Trophoblast cell (in vitro differentiated cells and primary cell): ENCODE data around the gene FHOD3.

ENCODE experiments used
- DNase-seq, 2 donors: peaks; one replicate each; pipeline ENCODE4 v3.0.0-alpha.2; 2016
- H2AFZ ChIP-seq: 2 replicates; pipeline ENCODE4 v1.6.1; 2013; ENCODE audit warnings: low read length, moderate library complexity, mild to moderate bottlenecking; ENCODE audit not compliant: insufficient read depth, poor library complexity
- H2AK5ac ChIP-seq: 2 replicates; pipeline ENCODE4 v1.6.1; 2013; ENCODE audit warnings: mild to moderate bottlenecking, low read length
- H2BK120ac ChIP-seq: 2 replicates; pipeline ENCODE4 v1.6.1; 2013; ENCODE audit warnings: low read length, mild to moderate bottlenecking, moderate library complexity; ENCODE audit not compliant: insufficient read depth, poor library complexity
- H2BK12ac ChIP-seq: 2 replicates; pipeline ENCODE4 v1.6.1; 2013; ENCODE audit warnings: mild to moderate bottlenecking, low read length, moderate library complexity
- H2BK5ac ChIP-seq: 2 replicates; pipeline ENCODE4 v1.6.1; 2013; ENCODE audit warnings: low read length, low read depth, moderate library complexity, mild to moderate bottlenecking; ENCODE audit not compliant: poor library complexity
- H3K14ac ChIP-seq: 2 replicates; pipeline ENCODE4 v1.6.1; 2013; ENCODE audit warnings: mild to moderate bottlenecking, low read length
- H3K18ac ChIP-seq: 2 replicates; pipeline ENCODE4 v1.6.1; 2013; ENCODE audit warnings: mild to moderate bottlenecking, low read length
- H3K23ac ChIP-seq: 2 replicates; pipeline ENCODE4 v1.6.1; 2013; ENCODE audit warnings: low read length
- H3K27ac ChIP-seq: 2 replicates; pipeline ENCODE4 v1.5.1; 2013; ENCODE audit warnings: low read depth, mild to moderate bottlenecking, inconsistent platforms, low read length, moderate library complexity
- H3K27me3 ChIP-seq: 2 replicates; pipeline ENCODE4 v1.6.1; 2013; ENCODE audit warnings: inconsistent platforms, mild to moderate bottlenecking, low read length, moderate library complexity; ENCODE audit not compliant: insufficient read depth
- H3K36me3 ChIP-seq, 2 experiments: 1 replicate in 1 of 2; 2 replicates in 1 of 2; pipeline ENCODE4 v1.6.1; 2013; ENCODE audit warnings: low read length in 2 of 2, mild to moderate bottlenecking in 2 of 2, moderate library complexity in 1 of 2; ENCODE audit not compliant: insufficient read depth in 2 of 2, control insufficient read depth in 1 of 2
- H3K4ac ChIP-seq: 2 replicates; pipeline ENCODE4 v1.6.1; 2013; ENCODE audit warnings: low read depth, mild to moderate bottlenecking, low read length, moderate library complexity
- H3K4me1 ChIP-seq, 2 experiments: 1 replicate in 1 of 2; 2 replicates in 1 of 2; pipeline ENCODE4 v1.6.1; 2013; ENCODE audit warnings: low read length in 2 of 2, mild to moderate bottlenecking in 2 of 2, moderate library complexity in 1 of 2; ENCODE audit not compliant: insufficient read depth in 2 of 2, control insufficient read depth in 1 of 2
- H3K4me2 ChIP-seq: 2 replicates; pipeline ENCODE4 v1.6.1; 2013; ENCODE audit warnings: inconsistent platforms, mild to moderate bottlenecking, low read length, moderate library complexity
- H3K4me3 ChIP-seq: 2 replicates; pipeline ENCODE4 v1.5.1; 2013; ENCODE audit warnings: mild to moderate bottlenecking, low read depth, low read length, inconsistent platforms
- H3K79me1 ChIP-seq: one replicate; pipeline ENCODE4 v1.6.1; 2013; ENCODE audit warnings: low read length
- H3K79me2 ChIP-seq: 2 replicates; pipeline ENCODE4 v1.6.1; 2013; ENCODE audit warnings: low read length, mild to moderate bottlenecking; ENCODE audit not compliant: control insufficient read depth, insufficient read depth, poor library complexity
- H3K9ac ChIP-seq: 2 replicates; pipeline ENCODE4 v1.6.1; 2013; ENCODE audit warnings: mild to moderate bottlenecking, low read length
- H3K9me3 ChIP-seq: 2 replicates; pipeline ENCODE4 v1.6.1; 2013; ENCODE audit warnings: low read depth, mild to moderate bottlenecking, control low read depth, inconsistent platforms, low read length; ENCODE audit not compliant: insufficient read depth
- H4K12ac ChIP-seq: 2 replicates; pipeline ENCODE4 v1.6.1; 2013; ENCODE audit warnings: low read depth, mild to moderate bottlenecking, low read length, moderate library complexity
- H4K8ac ChIP-seq: 2 replicates; pipeline ENCODE4 v1.6.1; 2013; ENCODE audit warnings: low read depth, mild to moderate bottlenecking, low read length, moderate library complexity
- H4K91ac ChIP-seq: one replicate; pipeline ENCODE4 v1.6.1; 2013; ENCODE audit warnings: low read depth, mild to moderate bottlenecking, low read length, moderate library complexity
- WGBS: extraction: QIAGEN DNeasy Blood & Tissue Kit; methylation state at CpG from one replicate; pipeline ENCODE4 v1.1.7; 2013; ENCODE audit warnings: missing lambda C conversion rate; ENCODE audit not compliant: insufficient read length, insufficient coverage; ENCODE audit errors: extremely low coverage; 5-methylcytosine and 5-hydroxymethylcytosine counted together

The FHOD3 gene

DNA sequence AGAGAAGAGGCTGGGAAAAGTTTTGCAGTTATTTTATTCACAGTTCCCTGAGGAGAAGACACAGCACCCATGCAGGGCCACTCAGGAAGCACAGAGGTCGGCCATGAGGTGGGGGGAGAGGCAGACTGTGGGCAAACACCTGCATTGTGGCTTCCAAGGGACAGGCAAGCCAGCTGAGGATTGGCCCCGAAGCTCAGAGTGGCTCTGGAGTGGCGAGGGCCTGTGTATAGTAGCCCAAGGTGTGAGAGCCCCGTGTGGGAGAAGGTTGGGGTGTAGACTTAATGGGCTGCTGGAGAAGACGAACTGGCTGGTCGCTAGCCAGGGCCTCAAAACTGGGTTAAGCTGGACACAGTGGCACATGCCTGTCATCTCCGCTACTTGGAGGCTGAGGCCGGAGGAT lies 218.7 kb downstream of the FHOD3 start:
- no CpG with 5 or more reads among the region's 8 CpGs for WGBS

DNA sequence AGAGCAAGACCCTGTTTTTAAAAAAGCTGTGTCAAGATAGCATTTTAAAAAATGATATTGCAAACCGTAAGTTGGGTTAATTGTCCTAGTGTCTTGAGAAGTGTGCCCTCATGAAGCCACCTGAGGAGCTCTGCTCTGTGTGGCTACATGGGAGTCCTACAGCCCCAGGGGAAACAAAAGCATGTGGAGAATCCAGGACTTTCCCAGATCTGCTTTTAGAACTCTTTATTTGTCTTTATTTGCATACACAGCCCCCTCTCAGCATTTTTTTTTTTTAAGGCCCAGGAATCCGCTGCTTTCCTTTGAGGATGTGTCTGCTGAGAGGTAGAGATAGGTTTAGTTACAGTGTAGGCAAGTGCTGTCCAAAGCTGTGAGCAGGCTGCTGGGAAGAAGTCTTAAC lies 219.2 kb downstream of the FHOD3 start:
- H2BK12ac ChIP-seq, result no peak overlapping the region
- no peak overlapping the region for H2AK5ac ChIP-seq
- H4K8ac ChIP-seq, result no peak overlapping the region
- no peak overlapping the region for H3K4me2 ChIP-seq
- H4K91ac ChIP-seq, result no peak overlapping the region
- H3K4me3 ChIP-seq, result no peak overlapping the region
- no peak overlapping the region for H3K14ac ChIP-seq
- no peak overlapping the region for H3K9ac ChIP-seq
- no CpG with 5 or more reads among the region's 2 CpGs for WGBS
- no peaks in the 10 kb centered on the region for H3K27me3 ChIP-seq
- H2BK120ac ChIP-seq, result no peak overlapping the region
- H3K18ac ChIP-seq, result no peak overlapping the region
- H3K36me3 ChIP-seq, result peaks cover 2 to 8% of the 10 kb centered on the region in 2 experiments
- no peak overlapping the region for H2AFZ ChIP-seq
- no peaks in the 10 kb centered on the region for H3K79me2 ChIP-seq
- H3K4ac ChIP-seq, result no peak overlapping the region
- no peak overlapping the region for H3K23ac ChIP-seq
- no peak overlapping the region for H2BK5ac ChIP-seq
- DNase-seq, result peak; percentile 41 to 71
- H4K12ac ChIP-seq, result no peak overlapping the region
- no peaks in the 10 kb centered on the region for H3K79me1 ChIP-seq
- peaks cover 5 to 16% of the 10 kb centered on the region in 2 experiments for H3K4me1 ChIP-seq
- no peak overlapping the region for H3K27ac ChIP-seq
- peaks cover 2% of the 10 kb centered on the region for H3K9me3 ChIP-seq

More for the DNA sequence above, 218.7 kb downstream of the FHOD3 start:
- Histone ChIP-seq H3K4me3 (no peak overlapping the region), H4K8ac (no peak overlapping the region), H2AFZ (no peak overlapping the region), H4K12ac (no peak overlapping the region), H3K4me1 (peaks cover 8 to 13% of the 10 kb centered on the region in 2 experiments), H3K18ac (no peak overlapping the region), H3K23ac (no peak overlapping the region), H2BK5ac (no peak overlapping the region), H3K79me1 (no peaks in the 10 kb centered on the region), H3K27me3 (no peaks in the 10 kb centered on the region), H3K14ac (no peak overlapping the region), H2AK5ac (no peak overlapping the region), H2BK12ac (no peak overlapping the region), H4K91ac (no peak overlapping the region), H2BK120ac (no peak overlapping the region), H3K79me2 (no peaks in the 10 kb centered on the region), H3K4ac (no peak overlapping the region), H3K27ac (no peak overlapping the region), H3K4me2 (no peak overlapping the region), H3K9me3 (peaks cover 2% of the 10 kb centered on the region), H3K36me3 (peaks cover 2 to 5% of the 10 kb centered on the region in 2 experiments), H3K9ac (no peak overlapping the region)
- DNase-seq, result no peak

DNA sequence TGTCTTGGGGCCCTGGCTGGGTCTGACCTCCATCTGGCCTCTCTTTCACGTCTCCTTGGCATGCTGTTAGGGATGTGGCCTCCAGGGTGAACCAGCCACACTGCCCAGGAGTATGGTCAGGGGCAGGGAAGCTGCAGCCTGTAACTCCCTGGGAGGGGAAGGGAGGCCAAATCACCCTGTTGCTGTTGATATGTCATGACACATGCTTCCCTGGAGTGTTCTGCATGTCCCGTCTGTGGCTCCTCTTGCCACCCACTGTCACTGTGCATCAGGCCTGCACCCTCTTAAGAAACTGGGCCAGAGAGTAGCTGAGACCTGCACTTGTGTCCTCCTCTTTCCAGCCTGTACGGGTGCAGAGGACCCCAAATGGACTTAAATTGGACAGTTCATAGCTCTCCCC lies 221.3 kb downstream of the FHOD3 start:
- Histone ChIP-seq H3K4me1 (peaks cover 4 to 16% of the 10 kb centered on the region in 2 experiments), H2BK5ac (no peak overlapping the region), H3K4me2 (no peak overlapping the region), H3K9me3 (peaks cover 2% of the 10 kb centered on the region), H3K18ac (no peak overlapping the region), H3K4me3 (no peak overlapping the region), H3K4ac (no peak overlapping the region), H3K27ac (no peak overlapping the region), H2AFZ (no peak overlapping the region), H3K27me3 (no peaks in the 10 kb centered on the region), H3K23ac (no peak overlapping the region), H3K9ac (no peak overlapping the region), H3K79me2 (no peaks in the 10 kb centered on the region), H2BK120ac (no peak overlapping the region), H4K12ac (no peak overlapping the region), H4K8ac (no peak overlapping the region), H2AK5ac (no peak overlapping the region), H3K79me1 (no peaks in the 10 kb centered on the region), H3K14ac (no peak overlapping the region), H4K91ac (no peak overlapping the region), H2BK12ac (no peak overlapping the region), H3K36me3 (peaks cover 2 to 9% of the 10 kb centered on the region in 2 experiments)
- no peak for DNase-seq
- WGBS, result no CpG with 5 or more reads among the region's 3 CpGs

DNA sequence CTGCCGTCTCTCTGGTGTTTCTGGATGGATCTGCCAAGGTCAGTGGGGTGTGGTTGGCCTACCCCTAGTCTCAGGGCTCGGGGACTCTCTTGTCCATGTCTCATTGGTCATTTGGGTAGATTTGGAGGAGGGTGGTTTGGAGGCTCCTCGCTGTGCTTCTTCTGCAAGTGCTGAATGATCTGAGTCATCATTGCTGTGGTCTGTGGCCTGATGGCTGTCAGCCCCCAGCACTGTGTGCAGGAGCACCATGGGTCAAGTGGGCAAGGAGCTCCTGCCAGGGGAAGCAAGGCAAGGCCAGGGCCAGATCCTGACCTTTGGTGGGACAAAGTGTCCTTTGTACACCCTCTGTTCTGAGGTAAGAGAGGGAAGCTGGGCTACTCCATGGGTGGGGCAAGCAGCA lies 221.8 kb downstream of the FHOD3 start:
- Histone ChIP-seq H4K91ac (no peak overlapping the region), H3K79me2 (no peaks in the 10 kb centered on the region), H3K4me3 (no peak overlapping the region), H3K4me1 (peaks cover 4 to 16% of the 10 kb centered on the region in 2 experiments), H3K9me3 (peaks cover 2% of the 10 kb centered on the region), H4K12ac (no peak overlapping the region), H2BK12ac (no peak overlapping the region), H2BK120ac (no peak overlapping the region), H2BK5ac (no peak overlapping the region), H3K23ac (no peak overlapping the region), H3K4ac (no peak overlapping the region), H2AFZ (no peak overlapping the region), H3K14ac (no peak overlapping the region), H3K18ac (no peak overlapping the region), H4K8ac (no peak overlapping the region), H3K27ac (no peak overlapping the region), H3K9ac (no peak overlapping the region), H3K4me2 (no peak overlapping the region), H3K27me3 (no peaks in the 10 kb centered on the region), H2AK5ac (no peak overlapping the region), H3K79me1 (no peaks in the 10 kb centered on the region), H3K36me3 (peaks cover 2 to 9% of the 10 kb centered on the region in 2 experiments)
- DNase-seq, result peak in 1 of 2 donors; percentile 2
- no CpG with 5 or more reads among the region's 3 CpGs for WGBS
